Muscle of leg (tissue), 11 donors: Measurements from ENCODE around the gene NCAPH2. TPM values are rescaled to one million over a fixed set of nuclear protein-coding genes. Genes with fewer than 3 reads are reported as not detected.

Source experiments
- DNase-seq: peaks from one replicate; pipeline ENCODE4 v3.0.0; 2013
- H3K27ac ChIP-seq: one replicate; pipeline ENCODE4 v1.5.1; 2013; ENCODE audit warnings: mild to moderate bottlenecking, low read length, control low read depth
- H3K27me3 ChIP-seq: one replicate; pipeline ENCODE4 v1.6.1; 2013; ENCODE audit warnings: low read length; ENCODE audit not compliant: control insufficient read depth, insufficient read depth
- H3K36me3 ChIP-seq: one replicate; pipeline ENCODE4 v1.6.1; 2013; ENCODE audit warnings: low read length; ENCODE audit not compliant: control insufficient read depth, insufficient read depth
- H3K4me1 ChIP-seq: one replicate; pipeline ENCODE4 v1.6.1; 2013; ENCODE audit warnings: low read length; ENCODE audit not compliant: control insufficient read depth, insufficient read depth
- H3K4me3 ChIP-seq: one replicate; pipeline ENCODE4 v1.5.1; 2013; ENCODE audit warnings: low read length, control low read depth
- H3K9me3 ChIP-seq: replicated peaks from 2 replicates; pipeline ENCODE4 v1.6.1; 2013; ENCODE audit warnings: low read depth, low read length; ENCODE audit not compliant: control insufficient read depth
- WGBS: methylation state at CpG from one replicate; pipeline ENCODE4 v1.1.5; 2013; ENCODE audit warnings: missing lambda C conversion rate; ENCODE audit not compliant: insufficient coverage; 5-methylcytosine and 5-hydroxymethylcytosine counted together
- polyA plus RNA-seq, 8 donors: library from polyadenylated mRNA; unstranded; fragments of 120-200 nt; gene quantifications; one replicate each; pipeline versions ENCODE4 v1.2.1 to v1.2.3, GENCODE V29; 2013; ENCODE audit warnings: inconsistent platforms in 1 of 8, low replicate concordance in 1 of 8; ENCODE audit not compliant: insufficient read length in 8 of 8, insufficient read depth in 1 of 8
- total RNA-seq: library from RNA; stranded (reverse); fragments of 120-200 nt; gene quantifications from one replicate; pipeline ENCODE4 v1.2.4, GENCODE V29; 2013

Gene NCAPH2
- total and polyA plus RNA-seq, 9 donors: 30.7 to 40.3 (median 37.5) TPM

DNA sequence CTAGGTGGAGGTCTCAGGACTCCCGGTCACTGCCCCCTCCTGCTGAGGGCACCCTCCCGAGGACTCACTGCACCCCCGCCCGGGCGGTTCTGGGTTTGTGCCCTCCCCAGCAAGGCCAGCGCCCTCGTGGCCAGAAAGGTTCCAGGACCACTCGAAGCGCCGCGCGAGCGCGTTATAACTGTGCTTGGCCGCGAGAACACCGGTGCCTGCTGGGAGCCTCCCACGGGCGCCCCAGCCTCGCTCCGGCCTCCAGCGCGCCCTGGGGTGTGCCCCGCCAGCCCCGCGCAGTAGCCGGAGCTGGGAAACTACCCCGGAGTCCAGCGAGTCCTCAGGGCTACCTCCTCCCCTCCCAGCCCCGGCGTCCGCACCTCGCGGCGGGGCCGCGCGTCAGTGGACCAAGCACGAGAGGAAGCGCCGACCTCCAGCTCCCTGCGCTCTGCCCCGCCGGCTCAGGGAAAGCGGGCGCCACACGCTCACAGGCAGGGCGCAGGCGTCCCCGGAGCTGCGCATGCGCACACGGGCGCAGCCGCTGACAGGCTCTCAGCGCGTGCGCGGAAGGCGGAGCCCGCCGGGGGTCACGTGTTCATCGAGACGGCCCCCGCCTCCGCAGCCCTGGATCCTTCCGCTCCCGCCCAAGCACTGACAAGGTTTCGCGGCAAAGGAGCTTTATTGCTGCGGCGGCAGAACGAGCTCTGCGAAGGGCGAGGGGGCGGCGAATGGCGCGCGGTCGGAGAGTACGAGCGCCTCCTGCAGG, 17.3 kb downstream of the NCAPH2 start, which contains the start of gene SCO2:
Gene SCO2, minus strand, starts transcription at position 495 of the 754 bp plus-strand sequence. CDS start 1,187 bp downstream, outside the sequence.
- Histone ChIP-seq H3K36me3 (peaks cover 37% of the 10 kb centered on the region), H3K27ac (peak within 1 kb of the TSS; percentile 71), H3K4me1 (peaks cover 28% of the 10 kb centered on the region), H3K9me3 (no peaks in the 10 kb centered on the region), H3K27me3 (peaks cover 20% of the 10 kb centered on the region), H3K4me3 (peak within 1 kb of the TSS; percentile 75)
- DNase-seq: peak; percentile 99
- under 1% methylated on average over 81 of the region's 84 CpGs for WGBS

- H3K27ac ChIP-seq: peak overlapping the region; percentile 71
- peaks cover 36% of the 10 kb centered on the region for H3K36me3 ChIP-seq
- no peak for DNase-seq
- H3K4me3 ChIP-seq: peak overlapping the region; percentile 75
- H3K4me1 ChIP-seq: peaks cover 33% of the 10 kb centered on the region
- peaks cover 25% of the 10 kb centered on the region for H3K27me3 ChIP-seq
- no peaks in the 10 kb centered on the region for H3K9me3 ChIP-seq
- WGBS: under 1% methylated on average over 32 of the region's 33 CpGs
These were observed 17.8 kb downstream of the NCAPH2 start for GRCh38 chr22:50525858-50526107.

DNA sequence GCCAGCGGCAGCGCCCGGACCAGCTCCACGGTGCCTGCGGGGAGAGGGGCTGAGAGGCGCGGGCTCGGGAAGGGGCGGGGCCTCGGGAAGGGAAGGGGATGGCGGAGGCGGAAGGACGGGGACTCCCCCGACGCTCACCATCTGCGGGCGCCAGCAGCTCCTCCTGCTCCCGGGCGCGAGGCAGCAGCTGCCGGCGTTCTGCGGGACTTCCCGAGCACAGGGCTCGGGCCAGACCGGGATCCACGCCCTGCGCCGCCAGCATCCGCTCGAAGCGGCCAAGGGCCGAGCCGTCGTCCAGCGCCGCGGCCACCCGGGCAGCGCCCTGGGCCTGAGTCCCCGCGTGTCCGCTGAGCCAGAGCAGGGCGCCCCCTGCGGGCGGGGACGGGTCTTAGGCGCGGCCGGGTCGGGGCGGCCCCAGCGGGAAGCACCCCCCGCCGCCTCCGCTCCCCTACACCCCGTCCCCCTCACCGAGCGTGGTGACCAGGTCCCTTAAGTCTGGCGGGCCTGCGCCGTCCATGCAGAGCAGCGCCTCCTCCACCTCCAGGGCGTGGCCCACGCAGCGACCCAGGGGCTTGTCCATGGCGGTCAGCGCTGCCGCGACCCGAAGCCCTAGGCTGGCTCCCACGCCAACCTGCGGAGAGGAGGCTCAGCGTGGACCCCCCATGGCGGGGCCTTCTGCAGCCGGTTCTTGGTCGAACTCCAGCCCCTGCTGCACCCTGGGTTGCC, 18.2 kb downstream of the NCAPH2 start:
- H3K27me3 ChIP-seq: peaks cover 30% of the 10 kb centered on the region
- peak overlapping the region; percentile 75 for H3K4me3 ChIP-seq
- WGBS: under 1% methylated on average over 75 of the region's 77 CpGs
- H3K36me3 ChIP-seq: peaks cover 31% of the 10 kb centered on the region
- no peaks in the 10 kb centered on the region for H3K9me3 ChIP-seq
- peak; percentile 94 for DNase-seq
- peaks cover 38% of the 10 kb centered on the region for H3K4me1 ChIP-seq
- peak overlapping the region; percentile 71 for H3K27ac ChIP-seq

GRCh38 chr22:50526834-50527801, 19.1 kb downstream of the NCAPH2 start:
- peak; percentile 53 for DNase-seq
- Histone ChIP-seq H3K36me3 (peaks cover 22% of the 10 kb centered on the region), H3K4me1 (peaks cover 47% of the 10 kb centered on the region), H3K9me3 (no peaks in the 10 kb centered on the region), H3K4me3 (peak overlapping the region; percentile 75), H3K27me3 (peaks cover 39% of the 10 kb centered on the region), H3K27ac (peak overlapping the region; percentile 71)
- WGBS: 33% methylated on average over 21 of the region's 29 CpGs

- peaks cover 48% of the 10 kb centered on the region for H3K27me3 ChIP-seq
- 94% methylated on average over 12 of the region's 18 CpGs for WGBS
- no peak overlapping the region for H3K4me3 ChIP-seq
- peak overlapping the region; percentile 3 for H3K27ac ChIP-seq
- no peaks in the 10 kb centered on the region for H3K9me3 ChIP-seq
- peaks cover 13% of the 10 kb centered on the region for H3K36me3 ChIP-seq
- DNase-seq: no peak
- peaks cover 51% of the 10 kb centered on the region for H3K4me1 ChIP-seq
These were observed 20.1 kb downstream of the NCAPH2 start for GRCh38 chr22:50527921-50528681.

DNA sequence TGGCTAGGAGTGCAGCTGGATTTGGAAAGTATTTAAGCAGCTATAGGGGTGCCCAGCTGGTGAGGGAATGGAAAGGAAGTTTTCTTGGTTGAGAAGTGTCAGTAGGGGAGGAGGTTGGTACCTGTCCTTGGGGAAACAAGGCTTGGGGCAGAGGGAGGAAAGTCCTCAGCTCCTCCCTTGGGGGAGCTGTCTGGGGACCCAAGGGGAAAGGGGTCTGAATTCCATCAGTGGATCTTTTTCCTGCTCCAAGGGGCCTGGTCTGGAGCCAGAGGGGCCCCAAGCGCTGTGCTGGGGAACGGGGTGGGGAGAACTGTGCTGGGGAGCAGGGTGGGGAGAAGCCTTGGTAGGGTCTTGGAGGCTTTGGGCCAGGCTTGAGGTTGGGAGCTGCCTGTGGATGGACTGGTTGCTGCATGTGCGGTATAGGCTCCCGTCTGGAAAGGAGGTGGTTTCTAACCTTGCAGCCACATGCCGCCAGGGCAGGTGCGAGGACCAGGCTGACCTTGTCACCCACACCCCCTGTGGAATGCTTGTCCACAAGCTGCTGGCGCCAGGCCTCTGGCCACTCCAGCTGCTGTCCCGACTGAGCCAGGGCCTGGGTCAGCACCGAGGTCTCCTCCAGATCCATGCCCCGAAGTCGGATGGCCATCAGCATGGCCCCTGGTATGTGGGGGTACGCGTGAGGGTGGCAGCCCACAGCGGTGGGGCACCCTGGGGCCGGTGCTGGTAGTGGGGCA, 20.8 kb downstream of the NCAPH2 start:
- peak overlapping the region; percentile 36 for H3K4me3 ChIP-seq
- no peaks in the 10 kb centered on the region for H3K9me3 ChIP-seq
- peaks cover 51% of the 10 kb centered on the region for H3K4me1 ChIP-seq
- H3K27me3 ChIP-seq: peaks cover 55% of the 10 kb centered on the region
- peak; percentile 33 for DNase-seq
- peak overlapping the region; percentile 67 for H3K27ac ChIP-seq
- 52% methylated on average over 10 of the region's 15 CpGs for WGBS
- peaks cover 5% of the 10 kb centered on the region for H3K36me3 ChIP-seq

DNA sequence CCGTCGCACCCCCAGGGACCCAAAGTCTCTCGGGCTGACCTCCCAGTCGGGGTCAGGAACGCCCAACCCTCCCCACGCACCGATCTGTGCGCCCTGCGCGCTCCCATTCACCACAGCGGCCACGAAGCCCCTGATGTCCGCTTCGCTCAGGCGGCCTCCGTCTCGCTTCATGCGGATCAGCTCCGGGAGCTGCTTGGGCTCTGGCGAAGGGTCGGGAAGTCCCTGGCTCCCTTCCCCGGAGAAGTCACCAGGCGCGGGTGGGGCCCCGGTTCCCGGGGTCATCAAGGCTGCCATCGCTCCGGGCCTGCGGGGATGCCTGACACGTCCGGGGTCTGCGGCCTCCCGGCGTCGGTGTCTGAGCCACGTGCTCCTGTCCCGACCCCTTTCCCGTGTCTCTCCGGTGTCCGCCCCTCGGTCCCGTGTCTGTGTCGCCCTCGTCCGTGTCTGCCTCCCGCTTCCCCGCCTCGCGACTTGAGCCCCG, 21.4 kb downstream of the NCAPH2 start:
- peaks cover 47% of the 10 kb centered on the region for H3K4me1 ChIP-seq
- peak overlapping the region; percentile 36 for H3K4me3 ChIP-seq
- no peaks in the 10 kb centered on the region for H3K9me3 ChIP-seq
- H3K27ac ChIP-seq: peak overlapping the region; percentile 67
- no peaks in the 10 kb centered on the region for H3K36me3 ChIP-seq
- WGBS: 7% methylated on average over 50 of the region's 50 CpGs
- H3K27me3 ChIP-seq: peaks cover 61% of the 10 kb centered on the region
- DNase-seq: peak; percentile 55

GRCh38 chr22:50529897-50530579, 22.0 kb downstream of the NCAPH2 start, which contains the start of gene TYMP:
TSS of gene TYMP (minus strand) at chr22:50530012. CDS start at chr22:50529709, 303 bp downstream.
- DNase-seq: peak; percentile 86
- H3K4me1 ChIP-seq: peaks cover 41% of the 10 kb centered on the region
- WGBS: under 1% methylated on average over 92 of the region's 92 CpGs

More at GRCh38 chr22:50529897-50530579, 22.0 kb downstream of the NCAPH2 start, which contains the start of gene TYMP:
- H3K9me3 ChIP-seq: no peaks in the 10 kb centered on the region
- no peaks in the 10 kb centered on the region for H3K36me3 ChIP-seq
- H3K27me3 ChIP-seq: peaks cover 65% of the 10 kb centered on the region
- H3K27ac ChIP-seq: peak within 1 kb of the TSS; percentile 67
- H3K4me3 ChIP-seq: peak within 1 kb of the TSS; percentile 47
